ENCODE data around the gene CD6.

Gene CD6

GRCh38 chr11:60937811-60938210, 33.7 kb upstream of the CD6 start:
- Histone ChIP-seq H3K9ac (ENCODE audit: low read length) (no peak overlapping the region), H3K4me3 (ENCODE audit: low read length) (no peak overlapping the region), H3K36me3 (ENCODE audit: control insufficient read depth, insufficient read depth, low read length) (peaks cover 10% of the 10 kb centered on the region), H3K27me3 (ENCODE audit: control insufficient read depth, insufficient read depth, low read length) (no peaks in the 10 kb centered on the region), H3K27ac (ENCODE audit: low read depth, low read length) (no peak overlapping the region), H3K4me1 (ENCODE audit: control insufficient read depth, insufficient read depth, low read length) (no peaks in the 10 kb centered on the region)

- Histone ChIP-seq H3K27me3 (ENCODE audit: control insufficient read depth, insufficient read depth, low read length) (no peaks in the 10 kb centered on the region), H3K4me1 (ENCODE audit: control insufficient read depth, insufficient read depth, low read length) (no peaks in the 10 kb centered on the region), H3K9ac (ENCODE audit: low read length) (no peak overlapping the region), H3K27ac (ENCODE audit: low read depth, low read length) (no peak overlapping the region), H3K4me3 (ENCODE audit: low read length) (no peak overlapping the region), H3K36me3 (ENCODE audit: control insufficient read depth, insufficient read depth, low read length) (peaks cover 10% of the 10 kb centered on the region)
These were observed 33.0 kb upstream of the CD6 start for GRCh38 chr11:60938500-60938899.

- peaks cover 10% of the 10 kb centered on the region for H3K36me3 ChIP-seq (ENCODE audit: control insufficient read depth, insufficient read depth, low read length)
- H3K4me1 ChIP-seq (ENCODE audit: control insufficient read depth, insufficient read depth, low read length) = no peaks in the 10 kb centered on the region
- no peak overlapping the region for H3K27ac ChIP-seq (ENCODE audit: low read depth, low read length)
- H3K4me3 ChIP-seq (ENCODE audit: low read length) = no peak overlapping the region
- H3K9ac ChIP-seq (ENCODE audit: low read length) = no peak overlapping the region
- H3K27me3 ChIP-seq (ENCODE audit: control insufficient read depth, insufficient read depth, low read length) = no peaks in the 10 kb centered on the region
These were observed 32.2 kb upstream of the CD6 start for GRCh38 chr11:60939301-60939700.

GRCh38 chr11:60939855-60940254, 31.6 kb upstream of the CD6 start:
- Histone ChIP-seq H3K36me3 (ENCODE audit: control insufficient read depth, insufficient read depth, low read length) (peaks cover 10% of the 10 kb centered on the region), H3K9ac (ENCODE audit: low read length) (no peak overlapping the region), H3K4me1 (ENCODE audit: control insufficient read depth, insufficient read depth, low read length) (no peaks in the 10 kb centered on the region), H3K27me3 (ENCODE audit: control insufficient read depth, insufficient read depth, low read length) (no peaks in the 10 kb centered on the region), H3K27ac (ENCODE audit: low read depth, low read length) (no peak overlapping the region), H3K4me3 (ENCODE audit: low read length) (no peak overlapping the region)

DNA sequence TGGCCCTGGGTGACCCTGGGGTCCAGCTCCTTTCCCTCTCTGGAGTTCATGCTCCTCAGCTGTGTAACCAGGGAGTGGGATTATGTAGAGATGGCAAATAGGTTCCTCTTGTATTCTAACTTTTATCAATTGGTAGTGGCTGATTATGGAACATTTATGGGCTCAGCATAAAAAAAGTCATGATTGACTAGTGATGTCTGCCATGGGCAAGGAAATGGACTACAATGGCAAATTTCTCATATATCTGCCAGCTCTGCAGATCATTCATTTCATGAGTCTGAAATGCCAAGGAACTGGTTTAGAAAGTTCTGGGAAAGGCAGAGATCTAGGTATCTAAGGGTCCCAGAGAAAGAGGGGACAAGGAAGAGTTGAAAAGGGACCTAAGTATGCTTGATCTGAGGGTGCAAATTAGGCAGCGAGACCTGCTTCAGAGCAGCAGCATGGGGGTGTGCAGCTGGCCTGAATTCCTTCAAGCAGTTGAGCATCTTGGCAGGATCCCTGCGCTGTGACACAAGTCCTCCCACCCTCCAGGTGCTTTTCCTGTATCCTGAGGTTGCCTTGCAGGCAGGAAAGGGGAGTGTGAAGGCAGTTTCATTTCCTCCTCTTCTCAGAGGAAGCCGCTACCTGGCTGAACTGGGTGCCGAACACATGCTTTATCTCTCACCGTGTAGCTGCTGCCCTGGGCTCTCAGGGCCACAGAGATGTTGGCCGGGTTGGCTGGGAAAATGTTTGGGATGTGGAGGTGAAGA, 29.9 kb upstream of the CD6 start:
- Histone ChIP-seq H3K36me3 (ENCODE audit: control insufficient read depth, insufficient read depth, low read length) (peaks cover 10% of the 10 kb centered on the region), H3K27me3 (ENCODE audit: control insufficient read depth, insufficient read depth, low read length) (no peaks in the 10 kb centered on the region), H3K4me1 (ENCODE audit: control insufficient read depth, insufficient read depth, low read length) (no peaks in the 10 kb centered on the region), H3K9ac (ENCODE audit: low read length) (no peak overlapping the region), H3K27ac (ENCODE audit: low read depth, low read length) (no peak overlapping the region), H3K4me3 (ENCODE audit: low read length) (no peak overlapping the region)

DNA sequence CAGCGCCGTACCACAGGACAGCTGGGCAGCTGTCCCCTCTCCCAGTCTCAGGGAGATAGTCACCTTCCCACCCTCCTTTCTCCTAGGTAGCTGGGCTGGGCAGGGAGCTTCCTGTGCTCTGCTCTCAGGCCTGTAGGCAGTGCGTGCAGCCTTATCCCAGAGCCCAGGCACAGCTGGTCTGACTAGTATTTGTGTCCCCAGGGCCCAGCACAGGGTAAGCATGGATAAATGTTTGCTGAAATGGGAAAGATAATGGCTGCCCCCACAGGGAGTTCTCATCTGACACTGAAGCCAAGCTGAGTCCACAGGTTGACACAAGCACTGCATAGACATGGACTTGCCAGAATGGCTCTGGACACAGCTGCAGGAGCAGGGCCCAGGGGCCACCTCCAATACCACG, 29.3 kb upstream of the CD6 start:
- H3K36me3 ChIP-seq (ENCODE audit: control insufficient read depth, insufficient read depth, low read length) = peaks cover 10% of the 10 kb centered on the region
- H3K4me3 ChIP-seq (ENCODE audit: low read length) = no peak overlapping the region
- H3K9ac ChIP-seq (ENCODE audit: low read length) = no peak overlapping the region
- no peaks in the 10 kb centered on the region for H3K4me1 ChIP-seq (ENCODE audit: control insufficient read depth, insufficient read depth, low read length)
- H3K27me3 ChIP-seq (ENCODE audit: control insufficient read depth, insufficient read depth, low read length) = no peaks in the 10 kb centered on the region
- H3K27ac ChIP-seq (ENCODE audit: low read depth, low read length) = no peak overlapping the region

- Histone ChIP-seq H3K9ac (ENCODE audit: low read length) (no peak overlapping the region), H3K27me3 (ENCODE audit: control insufficient read depth, insufficient read depth, low read length) (no peaks in the 10 kb centered on the region), H3K4me3 (ENCODE audit: low read length) (no peak overlapping the region), H3K4me1 (ENCODE audit: control insufficient read depth, insufficient read depth, low read length) (no peaks in the 10 kb centered on the region), H3K36me3 (ENCODE audit: control insufficient read depth, insufficient read depth, low read length) (peaks cover 10% of the 10 kb centered on the region), H3K27ac (ENCODE audit: low read depth, low read length) (no peak overlapping the region)
These were observed 28.4 kb upstream of the CD6 start for GRCh38 chr11:60942970-60943565.

GRCh38 chr11:60944490-60945294, 26.8 kb upstream of the CD6 start:
- H3K4me1 ChIP-seq (ENCODE audit: control insufficient read depth, insufficient read depth, low read length) = no peaks in the 10 kb centered on the region
- H3K36me3 ChIP-seq (ENCODE audit: control insufficient read depth, insufficient read depth, low read length) = peaks cover 6% of the 10 kb centered on the region
- no peaks in the 10 kb centered on the region for H3K27me3 ChIP-seq (ENCODE audit: control insufficient read depth, insufficient read depth, low read length)
- no peak overlapping the region for H3K27ac ChIP-seq (ENCODE audit: low read depth, low read length)
- no peak overlapping the region for H3K9ac ChIP-seq (ENCODE audit: low read length)
- H3K4me3 ChIP-seq (ENCODE audit: low read length) = no peak overlapping the region

DNA sequence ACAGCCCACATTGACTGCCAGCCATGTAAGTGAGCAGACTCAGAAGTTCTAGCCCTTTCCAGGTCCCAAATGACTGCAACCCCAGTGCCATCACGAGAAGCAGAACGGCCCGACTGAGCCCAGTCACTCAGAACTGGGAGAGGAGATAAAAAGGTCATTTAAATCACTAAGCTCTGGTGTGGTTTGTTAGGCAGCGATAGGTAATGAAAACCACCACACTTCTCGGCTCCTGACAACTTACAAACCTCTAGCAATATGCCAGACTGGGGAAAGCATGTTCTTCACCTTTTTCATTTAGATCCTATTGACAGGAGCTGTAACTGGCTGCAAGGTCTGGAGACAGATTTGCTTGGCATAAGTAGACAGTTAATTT, 26.2 kb upstream of the CD6 start:
- Histone ChIP-seq H3K27me3 (ENCODE audit: control insufficient read depth, insufficient read depth, low read length) (no peaks in the 10 kb centered on the region), H3K36me3 (ENCODE audit: control insufficient read depth, insufficient read depth, low read length) (peaks cover 3% of the 10 kb centered on the region), H3K4me3 (ENCODE audit: low read length) (no peak overlapping the region), H3K27ac (ENCODE audit: low read depth, low read length) (no peak overlapping the region), H3K9ac (ENCODE audit: low read length) (no peak overlapping the region), H3K4me1 (ENCODE audit: control insufficient read depth, insufficient read depth, low read length) (no peaks in the 10 kb centered on the region)

DNA sequence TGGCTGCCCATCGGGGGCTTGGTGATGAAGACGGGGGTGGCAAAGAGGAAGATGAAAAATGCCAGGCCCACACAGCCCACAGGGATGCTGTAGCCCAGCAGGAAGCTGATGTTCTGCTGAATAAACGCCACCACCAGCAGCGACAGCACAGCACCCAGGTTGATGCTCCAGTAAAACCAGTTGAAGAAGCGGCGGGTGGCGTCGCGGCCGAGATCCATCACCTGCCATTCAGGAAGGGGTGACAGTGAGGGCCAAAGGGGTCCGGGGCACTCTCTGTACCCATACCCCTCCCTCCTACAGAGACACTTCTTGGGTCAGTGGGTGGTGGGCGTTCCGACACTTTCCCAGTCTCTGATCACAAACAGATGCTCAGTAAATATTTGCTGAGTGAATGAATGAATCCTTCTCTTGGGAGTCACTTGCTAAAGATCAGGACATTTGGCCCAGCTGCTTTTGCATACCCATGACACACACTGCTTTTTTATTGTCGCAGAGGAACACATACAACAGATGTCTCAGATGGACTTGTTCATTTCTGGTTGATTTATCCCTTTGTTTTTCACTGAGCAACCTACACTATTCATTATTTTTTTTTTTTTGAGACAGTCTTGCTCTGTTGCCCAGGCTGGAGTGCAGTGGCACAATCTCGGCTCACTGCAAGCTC, 24.7 kb upstream of the CD6 start:
- no peak overlapping the region for H3K4me3 ChIP-seq (ENCODE audit: low read length)
- no peaks in the 10 kb centered on the region for H3K4me1 ChIP-seq (ENCODE audit: control insufficient read depth, insufficient read depth, low read length)
- H3K36me3 ChIP-seq (ENCODE audit: control insufficient read depth, insufficient read depth, low read length) = no peaks in the 10 kb centered on the region
- no peak overlapping the region for H3K27ac ChIP-seq (ENCODE audit: low read depth, low read length)
- H3K27me3 ChIP-seq (ENCODE audit: control insufficient read depth, insufficient read depth, low read length) = no peaks in the 10 kb centered on the region
- H3K9ac ChIP-seq (ENCODE audit: low read length) = no peak overlapping the region

- no peak overlapping the region for H3K9ac ChIP-seq (ENCODE audit: low read length)
These were observed 23.8 kb upstream of the CD6 start for GRCh38 chr11:60947700-60948099.

GRCh38 chr11:60948250-60948649, 23.2 kb upstream of the CD6 start:
- no peak overlapping the region for H3K27ac ChIP-seq (ENCODE audit: low read depth, low read length)
- no peak overlapping the region for H3K4me3 ChIP-seq (ENCODE audit: low read length)
- H3K4me1 ChIP-seq (ENCODE audit: control insufficient read depth, insufficient read depth, low read length) = no peaks in the 10 kb centered on the region

More at GRCh38 chr11:60947700-60948099, 23.8 kb upstream of the CD6 start:
- Histone ChIP-seq H3K27me3 (ENCODE audit: control insufficient read depth, insufficient read depth, low read length) (no peaks in the 10 kb centered on the region), H3K36me3 (ENCODE audit: control insufficient read depth, insufficient read depth, low read length) (no peaks in the 10 kb centered on the region), H3K4me3 (ENCODE audit: low read length) (no peak overlapping the region), H3K4me1 (ENCODE audit: control insufficient read depth, insufficient read depth, low read length) (no peaks in the 10 kb centered on the region), H3K27ac (ENCODE audit: low read depth, low read length) (no peak overlapping the region)

More at GRCh38 chr11:60948250-60948649, 23.2 kb upstream of the CD6 start:
- Histone ChIP-seq H3K27me3 (ENCODE audit: control insufficient read depth, insufficient read depth, low read length) (no peaks in the 10 kb centered on the region), H3K9ac (ENCODE audit: low read length) (no peak overlapping the region), H3K36me3 (ENCODE audit: control insufficient read depth, insufficient read depth, low read length) (no peaks in the 10 kb centered on the region)
